ENCODE results near the gene ITPKC.
"Not testable (repeated sequence)": the region's sequence is repeated elsewhere in the genome, so short reads cannot be mapped to it uniquely, and the experiment has no call there.

ITPKC gene

DNA sequence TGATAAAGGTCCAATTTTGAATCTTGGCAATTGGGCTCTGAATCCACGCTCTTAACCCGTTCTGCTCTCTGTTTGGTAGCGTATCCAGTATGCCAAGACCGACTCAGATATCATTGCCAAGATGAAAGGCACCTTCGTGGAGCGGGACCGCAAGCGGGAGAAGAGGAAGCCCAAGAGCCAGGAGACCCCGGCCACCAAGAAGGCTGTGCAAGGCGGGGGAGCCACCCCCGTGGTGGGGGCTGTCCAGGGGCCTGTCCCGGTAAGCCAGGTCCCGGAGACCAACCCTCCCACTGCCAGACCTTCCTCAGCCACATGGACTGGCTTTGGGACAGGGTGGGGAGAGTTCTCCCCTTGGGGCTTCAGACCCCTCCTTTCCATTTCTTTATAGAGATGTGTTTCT is 42.4 kb downstream of the ITPKC start:
- POLR2A ChIA-PET, result interaction anchor here (0.6 to 1.2 kb wide), 3 partner anchors 12 to 315 kb away, joined by 3 to 5 read pairs (median 3); partner anchors contain the start of gene RAB4B
- H3K4me3 ChIP-seq (ENCODE audit: low read depth, low read length), result no peak overlapping the region
- DNase-seq (ENCODE audit: low read depth, low spot score), result no peak
- TF ChIP-seq, protein P1, sequence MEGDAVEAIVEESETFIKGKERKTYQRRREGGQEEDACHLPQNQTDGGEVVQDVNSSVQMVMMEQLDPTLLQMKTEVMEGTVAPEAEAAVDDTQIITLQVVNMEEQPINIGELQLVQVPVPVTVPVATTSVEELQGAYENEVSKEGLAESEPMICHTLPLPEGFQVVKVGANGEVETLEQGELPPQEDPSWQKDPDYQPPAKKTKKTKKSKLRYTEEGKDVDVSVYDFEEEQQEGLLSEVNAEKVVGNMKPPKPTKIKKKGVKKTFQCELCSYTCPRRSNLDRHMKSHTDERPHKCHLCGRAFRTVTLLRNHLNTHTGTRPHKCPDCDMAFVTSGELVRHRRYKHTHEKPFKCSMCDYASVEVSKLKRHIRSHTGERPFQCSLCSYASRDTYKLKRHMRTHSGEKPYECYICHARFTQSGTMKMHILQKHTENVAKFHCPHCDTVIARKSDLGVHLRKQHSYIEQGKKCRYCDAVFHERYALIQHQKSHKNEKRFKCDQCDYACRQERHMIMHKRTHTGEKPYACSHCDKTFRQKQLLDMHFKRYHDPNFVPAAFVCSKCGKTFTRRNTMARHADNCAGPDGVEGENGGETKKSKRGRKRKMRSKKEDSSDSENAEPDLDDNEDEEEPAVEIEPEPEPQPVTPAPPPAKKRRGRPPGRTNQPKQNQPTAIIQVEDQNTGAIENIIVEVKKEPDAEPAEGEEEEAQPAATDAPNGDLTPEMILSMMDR (IDR thresholded peaks at IDR 0.05; ENCODE audit: insufficient read depth, low read length, missing control alignments), result no peak
- CTCF ChIA-PET, result no interaction called here

- ChIA-PET CTCF (no interaction called here), POLR2A (no interaction called here)
- TF ChIP-seq, protein P1 (IDR thresholded peaks at IDR 0.05; ENCODE audit: insufficient read depth, low read length, missing control alignments), result no peak
- no peak for DNase-seq (ENCODE audit: low read depth, low spot score)
- no peak overlapping the region for H3K4me3 ChIP-seq (ENCODE audit: low read depth, low read length)
Observed at GRCh38 chr19:40762754-40763470, 46.0 kb downstream of the ITPKC start.

GRCh38 chr19:40763526-40763925 is 46.6 kb downstream of the ITPKC start:
- ChIA-PET POLR2A (no interaction called here), CTCF (no interaction called here)
- no peak overlapping the region for H3K4me3 ChIP-seq (ENCODE audit: low read depth, low read length)
- DNase-seq (ENCODE audit: low read depth, low spot score), result no peak
- TF ChIP-seq, protein P1 (IDR thresholded peaks at IDR 0.05; ENCODE audit: insufficient read depth, low read length, missing control alignments), result no peak

DNA sequence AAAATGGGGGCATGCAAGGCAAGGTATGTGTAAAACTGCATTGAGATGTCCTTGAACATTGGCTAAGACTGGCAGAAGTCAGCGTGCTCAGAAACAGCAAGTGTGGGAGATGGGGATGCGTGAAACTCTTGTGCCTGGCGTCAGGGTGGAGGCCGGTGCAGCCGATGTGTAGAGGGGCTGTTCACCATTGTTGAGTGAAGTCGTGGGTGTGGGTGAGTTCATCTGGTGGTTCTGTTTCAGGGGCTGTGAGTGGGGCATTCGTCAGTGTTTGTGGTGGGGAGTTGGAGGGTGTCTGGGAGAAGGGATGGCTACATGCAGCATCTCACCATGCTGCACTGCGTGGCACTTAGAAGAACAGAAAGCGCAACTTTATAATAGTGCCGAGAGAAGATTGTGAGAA is 47.1 kb downstream of the ITPKC start:
- ChIA-PET POLR2A (no interaction called here), CTCF (no interaction called here)
- TF ChIP-seq, protein P1 (IDR thresholded peaks at IDR 0.05; ENCODE audit: insufficient read depth, low read length, missing control alignments), result no peak

GRCh38 chr19:40766385-40766784 is 49.5 kb downstream of the ITPKC start:
- DNase-seq (ENCODE audit: low read depth, low spot score); POLR2A ChIA-PET; H3K4me3 ChIP-seq (ENCODE audit: low read depth, low read length): not testable (repeated sequence)
- CTCF ChIA-PET, result interaction anchor here (0.7 kb wide), 1 partner anchor 40 kb away, joined by 3 read pairs; no protein-coding TSS in a partner anchor

More for the DNA sequence above, 47.1 kb downstream of the ITPKC start:
- H3K4me3 ChIP-seq (ENCODE audit: low read depth, low read length), result no peak overlapping the region
- DNase-seq (ENCODE audit: low read depth, low spot score), result no peak

DNA sequence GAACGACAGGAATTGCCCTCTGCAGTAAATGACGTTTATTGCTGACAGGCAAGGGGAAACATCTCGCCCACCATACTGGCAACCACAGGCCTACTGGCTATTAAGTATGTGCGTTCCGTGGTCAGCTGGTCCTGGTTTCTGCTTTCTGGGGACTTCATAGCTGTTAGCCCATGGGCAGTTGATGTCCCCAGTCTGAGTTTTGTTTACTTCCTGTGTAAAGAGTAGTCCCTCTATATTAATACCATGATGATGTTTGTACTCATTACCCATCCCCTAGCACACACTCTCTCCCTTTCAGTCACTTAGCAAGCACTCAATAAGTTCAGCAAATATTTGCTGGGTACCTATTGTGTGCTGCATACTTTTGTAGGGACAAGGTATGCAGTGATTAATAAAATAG is 52.0 kb downstream of the ITPKC start:
- no peak for DNase-seq (ENCODE audit: low read depth, low spot score)
- no peak overlapping the region for H3K4me3 ChIP-seq (ENCODE audit: low read depth, low read length)
- ChIA-PET CTCF (no interaction called here), POLR2A (interaction anchor here (1.0 kb wide), 1 partner anchor 9 kb away, joined by 5 read pairs; the partner anchor contains the start of gene RAB4B)
- TF ChIP-seq, protein P1 (IDR thresholded peaks at IDR 0.05; ENCODE audit: insufficient read depth, low read length, missing control alignments), result no peak

GRCh38 chr19:40771101-40771862 is 54.4 kb downstream of the ITPKC start:
- H3K4me3 ChIP-seq (ENCODE audit: low read depth, low read length); DNase-seq (ENCODE audit: low read depth, low spot score); CTCF ChIA-PET: not testable (repeated sequence)
- POLR2A ChIA-PET, result interaction anchor here (1.1 kb wide), 1 partner anchor 13 kb away, joined by 3 read pairs; no protein-coding TSS in a partner anchor
